GM19395 (cell line): ENCODE measurements around the gene PCDHB12.

ENCODE experiments used
- ATAC-seq: cut with Tn5 transposase; IDR thresholded peaks from one replicate; pipeline ENCODE4 v1.9.1; 2021; ENCODE audit warnings: mild to moderate bottlenecking, moderate library complexity; ENCODE audit not compliant: unreplicated experiment

The PCDHB12 gene

GRCh38 chr5:141260458-141261237 is 52.1 kb downstream of the PCDHB12 start:
- ATAC-seq, result no peak

DNA sequence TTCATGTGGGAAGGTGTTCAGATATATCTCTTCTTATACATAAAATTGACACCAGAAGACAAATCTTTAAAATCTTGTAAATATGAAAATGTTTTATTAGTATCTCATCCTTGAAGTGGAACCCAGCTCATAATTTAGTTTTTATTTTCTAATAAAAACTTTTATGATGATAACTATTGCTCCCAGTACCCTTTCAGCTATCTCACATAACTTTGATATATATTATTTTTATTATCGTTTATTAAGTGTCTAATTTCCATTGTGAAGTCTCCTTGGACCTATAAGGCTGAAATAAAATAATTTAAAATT is 52.7 kb downstream of the PCDHB12 start:
- no peak for ATAC-seq
